HG02571 (cell line): ENCODE measurements around the gene SLC48A1.

Experiments
- ATAC-seq: cut with Tn5 transposase; IDR thresholded peaks from one replicate; pipeline ENCODE4 v1.9.1; 2021; ENCODE audit warnings: mild to moderate bottlenecking, moderate library complexity; ENCODE audit not compliant: unreplicated experiment

SLC48A1 gene

DNA sequence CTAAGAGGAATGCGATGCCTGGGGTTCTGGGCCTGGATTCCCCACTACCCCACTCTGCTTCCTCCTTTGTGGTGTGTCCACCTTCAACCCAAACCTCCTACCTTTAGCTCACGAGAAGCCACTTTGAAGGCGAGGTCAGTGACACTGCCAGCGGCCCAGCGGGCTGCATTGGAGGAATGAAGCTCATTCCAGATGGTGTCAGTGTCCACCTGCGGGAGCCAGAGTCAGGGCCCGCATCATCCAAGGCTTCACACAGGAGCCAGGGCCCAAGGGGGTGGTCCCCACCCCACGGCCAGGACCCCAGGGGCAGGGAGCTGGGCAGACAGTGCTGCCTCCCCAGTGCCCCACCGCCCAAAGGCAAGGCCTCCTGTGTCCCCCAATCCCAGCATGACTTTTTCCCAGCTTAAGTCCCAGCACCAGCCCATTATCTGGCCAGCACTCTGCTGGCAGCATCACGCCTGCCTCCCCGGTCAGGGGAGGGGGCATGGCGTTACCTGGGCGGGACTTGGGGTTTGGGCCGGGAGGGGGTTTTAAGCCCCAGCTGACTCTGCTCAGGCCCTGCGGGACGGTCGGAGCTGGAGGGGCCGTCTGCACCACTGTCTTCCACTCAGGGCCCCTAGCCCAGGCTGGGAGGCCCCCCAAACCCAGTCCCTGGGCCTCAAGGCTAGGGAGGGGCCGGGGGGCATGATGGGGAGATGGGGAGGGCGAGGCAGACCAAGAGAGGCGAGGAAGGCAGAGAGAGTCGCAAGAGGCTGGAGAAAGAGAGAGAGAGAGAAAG lies 16.9 kb downstream of the SLC48A1 start:
- ATAC-seq: no peak

DNA sequence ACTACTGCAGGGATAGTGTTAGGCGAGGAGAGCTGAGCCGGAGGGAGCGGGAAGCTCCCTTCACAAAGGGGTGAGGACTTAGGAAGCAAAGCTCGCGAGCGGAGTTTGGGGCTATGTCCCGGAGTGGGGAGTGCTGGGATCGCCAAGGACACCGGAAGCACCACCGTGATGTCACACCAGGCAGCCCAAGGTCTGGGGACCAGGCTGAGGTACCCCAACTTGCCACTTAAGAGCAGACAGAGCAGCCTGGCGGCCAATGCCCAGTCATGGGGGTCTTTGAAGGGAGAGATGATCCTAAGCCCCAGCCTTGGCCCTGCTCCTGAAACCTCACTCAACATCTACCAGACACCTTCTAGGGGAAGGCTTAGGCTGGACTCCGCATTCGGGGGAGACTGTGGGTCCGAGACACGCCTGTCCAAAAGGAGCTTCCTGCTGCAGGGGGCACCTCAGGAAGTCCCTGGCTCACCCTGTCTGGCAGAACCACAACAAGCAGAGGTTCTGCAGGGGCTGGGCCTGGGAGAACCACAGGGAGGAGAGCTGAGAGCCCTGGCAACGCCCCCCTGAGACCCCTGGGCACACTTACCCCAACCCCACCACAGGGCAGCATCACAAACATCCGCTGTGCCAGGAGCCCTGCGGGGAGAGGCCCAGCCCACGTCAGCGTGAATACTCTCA lies 17.8 kb downstream of the SLC48A1 start:
- no peak for ATAC-seq

DNA sequence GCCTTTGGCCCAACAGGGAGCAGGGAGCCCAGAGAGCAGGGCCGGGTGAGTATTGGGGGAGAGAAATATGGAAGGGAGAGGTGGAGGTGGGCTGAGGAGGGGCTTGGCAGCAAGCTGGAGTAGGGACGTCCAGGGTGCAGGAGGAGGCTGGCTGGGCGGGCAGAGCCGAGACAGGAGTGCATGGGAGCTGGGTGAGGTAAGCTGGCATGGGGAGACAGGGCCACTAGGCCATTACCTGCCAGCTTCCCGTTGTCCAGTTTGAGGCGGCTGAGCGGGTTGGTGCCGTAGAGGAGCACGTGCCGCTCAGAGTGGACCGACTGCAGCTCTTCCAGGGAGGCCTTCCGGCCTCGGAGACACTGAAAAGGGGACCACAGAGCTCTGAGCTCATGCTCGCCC lies 18.3 kb downstream of the SLC48A1 start:
- no peak for ATAC-seq

DNA sequence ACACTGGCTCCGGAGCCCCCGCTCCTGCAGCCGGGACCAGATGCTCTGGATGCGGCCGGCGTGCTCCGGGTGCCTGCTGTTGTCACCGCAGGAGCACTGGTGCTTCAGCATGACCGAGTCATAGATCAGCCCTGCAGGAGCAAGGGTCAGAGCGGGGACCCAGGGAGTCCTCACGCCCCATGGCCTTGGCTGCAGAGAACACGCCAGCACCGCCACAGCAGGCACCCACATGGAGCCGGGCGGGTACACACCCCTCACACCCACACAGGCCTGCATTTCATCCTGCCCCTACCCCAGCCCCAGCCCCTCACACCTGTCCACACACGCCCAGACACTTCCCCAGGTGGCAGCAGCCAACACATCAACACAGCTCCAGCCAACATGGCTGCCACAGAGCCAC lies 18.8 kb downstream of the SLC48A1 start:
- no peak for ATAC-seq

DNA sequence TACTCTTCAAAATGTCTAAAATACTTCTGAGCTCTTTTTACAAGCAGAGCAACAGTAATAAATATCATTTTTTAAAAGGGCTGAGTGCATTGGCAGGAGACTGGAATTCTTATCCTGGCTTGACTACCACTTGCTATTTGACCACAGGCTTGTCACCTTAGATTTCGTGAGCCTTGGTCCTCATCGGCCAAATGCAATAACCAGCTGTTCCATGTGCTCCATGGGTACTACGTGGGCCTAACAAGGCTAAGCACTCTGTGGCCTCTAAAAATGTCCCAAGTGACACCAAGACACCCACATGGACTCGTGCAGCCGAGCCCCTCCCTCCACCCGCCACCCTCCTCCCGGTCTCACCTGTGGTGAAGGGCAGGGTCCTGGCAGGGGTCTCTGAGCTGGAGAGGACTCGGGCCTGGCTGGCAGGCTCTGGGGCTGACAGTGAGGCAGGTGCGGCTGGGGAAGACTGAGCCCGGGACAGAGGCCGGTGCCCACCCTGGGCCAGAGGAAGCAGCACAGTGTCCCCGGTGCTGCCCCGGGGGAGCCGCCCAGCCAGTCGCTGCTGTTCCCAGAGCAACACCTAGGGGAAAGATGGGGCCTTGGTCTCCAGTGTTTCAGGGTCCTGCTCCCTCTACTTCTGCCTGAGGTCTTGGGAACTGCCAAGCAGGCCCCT lies 20.1 kb downstream of the SLC48A1 start:
- ATAC-seq: no peak

DNA sequence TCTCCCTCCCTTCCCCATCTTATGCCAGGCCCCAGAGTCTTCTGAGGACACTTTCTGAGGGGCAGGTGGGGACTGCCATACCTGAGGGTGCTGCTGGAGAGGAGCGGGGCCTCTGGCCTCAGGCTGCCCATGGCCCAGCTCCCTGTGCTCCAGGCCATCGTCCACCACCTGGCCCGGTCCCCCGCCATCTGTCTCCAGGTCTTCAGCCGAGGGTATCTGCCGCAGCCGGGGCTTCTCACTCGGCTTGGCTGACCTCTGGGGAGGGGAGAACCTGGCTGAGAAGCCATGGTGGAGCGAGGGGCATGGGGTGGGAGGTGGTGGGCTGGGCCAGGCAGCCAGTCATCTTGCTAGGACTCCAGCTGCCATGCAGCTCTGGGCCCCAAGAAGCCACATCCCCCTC lies 21.6 kb downstream of the SLC48A1 start:
- no peak for ATAC-seq

DNA sequence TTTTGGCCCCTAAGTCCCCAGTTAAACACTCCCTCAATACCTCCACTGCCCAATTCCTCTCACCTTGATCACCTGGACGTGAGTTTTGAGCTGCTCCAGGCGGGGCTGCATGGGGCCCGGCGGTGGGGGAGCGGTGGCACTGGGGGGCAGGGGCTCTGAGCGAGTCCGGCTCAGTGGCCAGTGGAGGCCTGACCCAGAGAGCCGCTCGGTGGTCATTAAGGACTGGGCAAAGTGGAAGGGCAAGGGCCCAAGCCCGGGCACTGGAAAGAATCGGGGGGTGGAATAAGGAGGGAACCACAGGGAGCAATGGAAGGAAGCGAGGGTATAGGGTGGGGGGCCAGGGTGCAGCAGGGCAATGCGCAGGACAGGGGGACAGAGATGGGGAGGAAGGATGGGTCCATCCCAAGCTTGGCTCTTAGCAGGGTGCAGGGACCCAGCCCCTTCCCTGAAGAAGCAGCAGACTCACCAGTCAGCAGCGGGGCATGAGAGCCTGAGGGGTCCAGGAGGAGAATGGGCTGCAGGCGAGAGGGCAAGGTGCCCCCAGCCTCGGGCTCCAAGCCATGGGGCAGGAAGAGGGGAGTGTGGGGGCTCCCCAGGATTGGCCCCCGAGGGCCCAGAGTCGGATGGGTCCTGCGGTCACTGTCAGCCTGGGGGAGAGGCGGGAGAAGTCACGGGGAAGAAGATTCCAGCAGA lies 22.2 kb downstream of the SLC48A1 start:
- no peak for ATAC-seq

DNA sequence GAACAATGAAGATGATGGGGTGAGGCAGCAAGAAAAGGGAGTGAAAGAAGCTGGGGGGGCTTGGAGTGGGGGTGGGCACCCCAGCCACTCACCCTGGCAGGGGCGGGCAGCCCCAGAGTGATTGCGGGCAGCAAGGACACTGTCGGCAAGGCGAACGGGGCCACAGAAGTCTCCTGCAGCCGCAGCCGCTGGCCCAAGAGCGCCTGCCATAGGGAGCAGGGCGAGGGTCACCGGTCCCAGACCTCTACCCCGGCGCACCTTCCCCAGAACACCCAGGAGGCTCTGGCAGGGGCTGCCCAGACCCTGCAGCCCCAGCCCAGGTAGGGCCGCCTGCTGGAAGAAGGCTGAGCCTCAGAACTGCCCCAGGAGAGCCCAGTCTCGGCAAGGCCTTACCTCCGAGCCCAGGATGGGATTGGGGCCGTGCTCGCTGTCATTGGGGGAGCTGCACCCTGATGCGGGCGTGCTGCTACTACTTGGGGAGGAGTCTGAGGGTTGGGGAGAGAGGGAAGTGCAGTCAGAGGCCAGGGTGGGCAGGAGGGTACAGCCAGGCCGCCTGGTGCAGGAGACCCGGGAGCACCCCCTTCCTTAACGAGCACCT lies 22.9 kb downstream of the SLC48A1 start:
- ATAC-seq: no peak

DNA sequence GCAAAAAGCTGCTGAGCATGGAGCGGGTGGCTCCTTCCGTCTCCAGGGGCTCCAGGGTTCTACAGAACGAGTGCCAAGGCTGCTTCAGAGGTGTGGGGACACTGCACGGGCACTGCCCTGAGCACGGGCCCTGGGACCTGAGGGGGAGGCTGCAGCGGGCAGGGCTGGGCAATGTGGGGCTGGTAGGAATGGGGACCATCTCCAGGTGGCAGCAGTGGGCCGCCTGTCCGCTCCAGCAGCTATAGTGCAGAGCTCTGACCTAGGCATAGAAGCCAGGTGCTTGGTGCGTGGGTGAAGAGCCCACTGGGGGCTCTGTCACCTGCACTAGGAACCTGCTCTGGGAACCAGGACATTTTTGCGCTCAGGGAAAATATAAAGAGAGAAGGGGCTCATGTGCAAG lies 24.4 kb downstream of the SLC48A1 start:
- ATAC-seq: no peak

DNA sequence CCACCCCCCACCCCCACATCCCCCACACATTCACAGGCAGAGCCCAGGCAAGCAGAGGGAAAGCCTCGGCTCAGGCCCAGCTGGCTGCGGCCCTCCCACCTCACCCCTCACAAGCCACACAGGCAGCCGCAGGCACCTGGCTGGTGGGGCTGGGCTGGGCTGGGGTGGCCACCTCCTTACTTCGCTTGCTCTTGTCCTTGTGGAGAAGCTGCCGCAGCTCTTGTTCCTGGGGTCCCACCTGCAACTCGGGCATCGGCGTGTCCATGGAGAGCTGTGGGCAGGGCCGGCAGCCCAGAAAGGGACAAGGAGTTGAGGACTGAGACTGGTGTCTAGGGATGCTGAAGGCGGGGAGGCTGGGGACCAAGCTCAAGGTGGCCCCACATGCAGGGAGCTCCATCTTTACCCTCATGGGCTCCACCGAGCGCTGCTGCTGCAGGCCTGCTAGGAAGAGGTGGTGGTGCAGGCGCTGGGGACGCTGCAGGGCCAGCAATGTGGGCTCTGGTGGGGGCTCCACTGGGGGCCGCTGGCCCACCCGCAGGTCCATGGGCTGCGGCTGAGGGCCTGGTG lies 25.4 kb downstream of the SLC48A1 start:
- ATAC-seq: no peak

DNA sequence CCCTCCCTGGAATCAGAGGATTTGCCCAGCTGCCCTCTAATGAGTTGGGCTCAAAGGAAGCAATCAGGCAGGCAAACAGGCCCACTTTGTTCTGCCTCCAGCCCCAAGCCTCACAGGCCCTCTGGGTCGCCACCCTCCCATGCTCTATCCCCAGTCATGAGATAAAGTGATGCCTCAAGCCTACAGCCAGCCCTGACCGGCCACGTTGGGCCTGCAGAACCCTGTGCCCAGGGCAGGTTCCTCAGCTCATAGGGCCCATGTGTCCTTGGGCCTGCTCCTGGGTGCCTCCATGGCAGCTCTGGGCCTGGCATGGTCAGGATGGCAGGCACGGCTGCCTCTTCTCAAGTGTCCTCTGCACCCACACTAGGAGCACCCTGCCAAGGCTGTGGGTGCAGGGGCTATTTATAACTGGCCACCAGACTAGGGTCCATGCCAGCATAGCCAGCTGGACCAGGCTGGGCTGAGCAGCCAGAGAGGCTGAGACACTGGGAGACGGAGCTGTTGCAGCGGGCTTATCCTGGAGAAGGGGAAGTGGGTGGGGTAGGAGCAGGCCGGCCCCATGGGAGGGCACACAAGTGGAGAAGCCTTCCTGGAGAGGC lies 26.4 kb downstream of the SLC48A1 start:
- ATAC-seq: no peak

DNA sequence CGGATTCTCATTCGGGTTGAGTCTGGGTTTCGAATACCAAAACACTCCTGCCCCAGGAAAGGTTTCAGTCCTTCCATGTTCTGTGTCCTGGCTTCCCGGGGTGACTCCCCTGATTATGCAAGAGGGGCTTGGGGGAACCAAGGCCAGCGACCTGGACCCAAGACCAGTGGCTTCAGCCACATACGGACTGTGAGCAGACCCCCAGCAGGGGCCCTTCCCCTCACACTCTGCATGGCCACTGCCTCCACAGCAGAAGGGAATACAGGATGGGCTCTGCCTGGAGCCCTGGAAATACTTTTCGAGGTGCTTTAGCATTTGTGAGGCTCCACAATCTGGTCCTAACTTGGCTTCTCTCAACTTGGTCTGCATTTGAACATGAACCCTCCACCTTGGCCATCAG lies 27.5 kb downstream of the SLC48A1 start:
- ATAC-seq: no peak

DNA sequence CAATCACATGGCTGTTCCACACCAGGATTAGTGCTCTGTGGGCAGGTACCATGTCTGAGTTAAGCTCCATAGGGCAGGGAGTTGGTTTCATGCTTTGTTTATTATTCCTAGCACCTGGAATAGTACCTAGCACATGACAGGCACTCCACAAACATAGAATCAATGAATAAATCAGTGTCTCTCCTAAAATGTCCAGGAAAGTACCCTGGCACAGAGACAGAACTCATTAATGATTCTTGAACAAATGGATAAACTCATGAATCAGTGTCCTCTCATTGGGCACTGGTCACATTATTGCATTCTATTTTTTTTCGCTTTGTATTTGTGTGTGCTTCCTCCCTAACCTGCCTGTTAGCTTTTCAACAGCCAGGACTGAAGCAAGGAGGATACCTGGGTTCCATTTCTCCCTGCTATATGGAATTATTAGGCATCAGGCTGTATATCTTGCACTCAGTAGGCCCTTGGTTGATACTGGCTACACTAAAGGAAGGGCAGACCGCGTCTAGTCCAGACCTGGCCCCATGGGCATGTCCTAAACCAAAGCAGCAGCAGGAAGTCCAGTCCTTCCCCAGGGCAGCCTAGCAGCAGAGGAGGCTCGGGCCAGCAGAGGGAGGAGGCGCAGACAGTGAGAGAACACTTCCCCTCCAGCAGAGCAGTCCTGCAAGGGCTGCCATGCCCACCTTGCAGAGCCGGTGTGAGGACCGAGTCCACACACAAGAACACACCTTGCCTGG lies 28.3 kb downstream of the SLC48A1 start:
- no peak for ATAC-seq

DNA sequence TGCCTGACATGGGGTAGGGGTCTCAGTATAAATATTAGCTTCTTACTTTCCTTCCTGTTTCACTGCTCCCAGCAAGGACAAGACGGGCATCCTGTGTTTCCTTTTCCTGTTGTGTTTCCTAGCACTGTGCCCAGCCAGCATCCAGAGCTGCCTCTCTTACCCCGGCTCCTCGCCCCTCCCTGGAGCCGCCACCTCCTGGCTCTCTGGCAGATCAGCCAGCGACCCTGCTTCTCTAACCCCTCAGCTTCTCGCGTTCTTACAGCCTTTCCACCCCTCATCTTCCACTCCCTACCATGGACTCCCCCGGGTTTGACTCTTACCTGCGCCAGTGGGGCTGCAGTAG lies 28.8 kb downstream of the SLC48A1 start:
- ATAC-seq: no peak

DNA sequence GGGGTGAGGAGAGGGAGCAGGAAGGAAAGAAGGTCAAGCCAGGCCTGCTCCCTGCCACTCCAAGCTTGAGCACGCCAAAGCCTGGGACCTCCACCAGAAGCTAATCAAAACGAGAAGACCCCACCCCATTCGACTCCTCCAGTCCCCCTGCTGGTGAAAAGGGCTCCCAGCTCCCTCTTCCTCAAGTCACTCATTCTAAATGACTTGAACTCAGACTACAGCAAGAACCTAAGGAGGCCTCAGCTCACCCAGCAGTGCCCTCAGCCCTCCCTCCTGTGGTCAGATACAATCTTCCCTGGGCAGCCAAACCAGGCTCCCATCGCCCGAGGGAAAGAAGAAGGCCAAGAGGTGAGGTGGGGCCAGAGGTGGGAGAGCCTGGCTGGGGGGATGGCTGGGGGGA lies 29.3 kb downstream of the SLC48A1 start:
- ATAC-seq: no peak

DNA sequence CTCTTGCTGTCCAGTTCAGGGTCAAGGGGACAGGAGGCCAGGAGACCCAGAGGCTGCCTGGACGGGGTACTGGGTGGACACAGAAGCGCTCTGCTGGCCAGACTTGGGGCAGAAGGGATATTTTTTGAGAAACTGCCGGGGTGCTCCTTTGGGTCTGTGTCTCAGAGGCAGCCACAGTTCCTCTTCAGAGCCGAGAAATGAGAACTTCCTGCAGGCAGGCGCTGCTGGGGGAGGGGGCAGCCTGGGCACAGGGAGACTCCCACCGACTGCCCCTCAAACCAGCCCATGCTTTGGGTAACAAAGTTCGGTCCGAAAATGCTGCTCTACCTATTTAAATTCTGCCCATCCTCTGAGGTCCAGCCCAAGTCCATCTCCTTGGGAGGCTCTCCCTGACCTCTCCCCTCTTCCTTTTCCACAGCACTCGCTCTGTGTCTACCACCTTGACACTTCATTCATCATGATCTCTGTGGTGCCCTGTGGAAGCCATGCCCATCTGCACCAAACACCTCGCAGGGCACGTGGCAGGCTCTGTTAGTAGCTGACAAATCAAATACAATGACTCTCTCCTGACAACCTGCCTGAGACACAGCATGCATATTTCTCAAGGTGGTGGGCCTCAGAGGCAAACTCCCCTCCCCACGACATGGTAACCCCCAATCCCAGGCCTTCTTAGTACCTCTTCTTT lies 30.3 kb downstream of the SLC48A1 start:
- ATAC-seq: no peak

DNA sequence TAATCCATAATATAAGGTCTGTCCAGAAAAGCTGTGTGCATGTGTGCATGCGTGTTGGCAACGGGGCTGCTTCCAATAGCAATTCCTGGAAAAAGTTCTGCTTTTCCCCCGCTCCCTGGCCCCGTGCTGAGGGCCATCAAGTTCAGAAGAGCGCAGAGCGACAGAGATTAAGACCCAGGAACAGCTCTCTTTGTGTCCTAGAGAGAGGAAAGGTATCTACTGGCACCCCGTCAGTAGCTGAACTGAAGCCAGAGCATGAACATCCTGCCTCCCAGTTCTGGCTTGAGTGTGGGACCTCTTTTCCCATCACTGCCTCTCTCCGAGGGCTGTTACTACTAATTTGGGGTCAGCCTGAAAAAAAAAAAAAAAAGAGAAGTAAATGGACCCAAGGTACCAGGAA lies 31.1 kb downstream of the SLC48A1 start:
- no peak for ATAC-seq

DNA sequence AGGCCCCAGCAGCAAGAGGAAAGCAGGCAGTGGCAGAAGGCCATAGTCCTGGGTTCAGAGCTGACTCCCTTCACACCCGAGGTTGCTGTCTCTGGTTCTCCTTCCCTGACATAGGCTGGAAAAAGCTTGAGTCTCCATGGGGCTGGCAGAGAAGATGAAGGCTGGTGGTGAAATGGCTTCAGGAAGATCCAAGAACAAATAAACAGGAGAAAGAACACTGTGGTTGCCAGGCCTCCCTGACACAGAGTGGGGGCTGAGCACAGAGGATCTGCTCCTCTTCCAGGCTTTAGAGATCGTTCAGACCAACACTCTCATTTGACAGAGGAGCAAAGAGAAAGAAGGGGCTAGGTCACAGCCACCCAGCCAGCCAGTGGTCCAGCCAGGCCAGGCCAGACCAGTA lies 32.4 kb downstream of the SLC48A1 start:
- no peak for ATAC-seq

DNA sequence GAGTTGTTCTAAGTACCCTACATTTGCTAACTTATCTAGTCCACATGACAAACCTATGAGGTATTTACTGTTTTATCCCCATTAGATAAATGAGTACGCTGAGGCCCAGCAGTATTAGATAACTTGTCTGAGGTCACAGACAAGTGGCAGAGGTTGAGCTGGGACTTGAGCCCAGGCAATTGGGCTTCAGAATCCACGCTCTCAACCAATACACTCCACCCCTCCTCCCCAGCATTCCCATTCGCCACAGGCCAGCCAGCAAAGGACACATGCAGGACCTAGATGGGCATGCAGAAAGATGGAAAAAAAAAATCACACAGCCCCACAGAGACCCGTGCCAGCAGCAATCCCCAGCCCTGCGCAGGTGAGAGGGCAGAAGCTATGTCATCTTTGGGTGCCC lies 34.3 kb downstream of the SLC48A1 start:
- no peak for ATAC-seq
